CD4-positive, alpha-beta T cell treated with Interferon alpha-2 for 1 hour (primary cell): Measurements from ENCODE around the gene GLYR1.
"Not testable (repeated sequence)": the region's sequence is repeated elsewhere in the genome, so short reads cannot be mapped to it uniquely, and the experiment has no call there.

Source experiments
- DNase-seq, 2 donors: peaks; one replicate each; pipeline ENCODE4 v3.0.0-alpha.2; 2020 to 2022

Gene GLYR1

DNA sequence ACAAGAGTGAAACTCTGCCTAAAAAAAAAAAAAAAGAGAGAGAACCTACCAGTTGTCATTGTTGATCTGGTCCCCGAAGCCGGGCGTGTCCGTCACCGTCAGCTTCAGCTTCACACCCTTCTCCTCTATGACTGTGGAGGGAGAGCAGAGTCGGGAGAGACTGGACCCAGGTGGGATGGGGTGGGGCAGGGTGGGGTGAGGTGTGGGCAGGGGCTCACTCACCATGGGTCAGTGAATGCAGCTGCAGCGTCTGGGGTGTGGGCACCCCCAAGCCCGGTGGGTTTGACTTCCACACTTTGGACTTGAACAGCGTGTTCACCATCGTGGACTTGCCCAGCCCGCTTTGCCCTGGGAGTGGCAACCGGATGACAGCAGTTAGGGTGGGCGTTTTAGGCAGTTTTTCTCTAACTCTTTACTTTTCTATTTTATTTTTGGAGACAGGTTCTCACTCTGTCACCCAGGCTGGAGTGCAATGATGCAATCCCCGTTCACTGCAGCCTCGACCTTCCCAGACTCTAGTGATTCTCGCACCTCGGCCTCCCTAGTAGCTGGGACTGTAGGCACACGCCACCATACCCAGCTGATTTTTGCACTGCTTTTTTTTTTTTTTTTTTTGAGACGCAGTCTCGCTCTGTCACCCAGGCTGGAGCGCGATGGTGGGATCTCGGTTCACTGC, 61.2 kb downstream of the GLYR1 start:
- DNase-seq: no peak

DNA sequence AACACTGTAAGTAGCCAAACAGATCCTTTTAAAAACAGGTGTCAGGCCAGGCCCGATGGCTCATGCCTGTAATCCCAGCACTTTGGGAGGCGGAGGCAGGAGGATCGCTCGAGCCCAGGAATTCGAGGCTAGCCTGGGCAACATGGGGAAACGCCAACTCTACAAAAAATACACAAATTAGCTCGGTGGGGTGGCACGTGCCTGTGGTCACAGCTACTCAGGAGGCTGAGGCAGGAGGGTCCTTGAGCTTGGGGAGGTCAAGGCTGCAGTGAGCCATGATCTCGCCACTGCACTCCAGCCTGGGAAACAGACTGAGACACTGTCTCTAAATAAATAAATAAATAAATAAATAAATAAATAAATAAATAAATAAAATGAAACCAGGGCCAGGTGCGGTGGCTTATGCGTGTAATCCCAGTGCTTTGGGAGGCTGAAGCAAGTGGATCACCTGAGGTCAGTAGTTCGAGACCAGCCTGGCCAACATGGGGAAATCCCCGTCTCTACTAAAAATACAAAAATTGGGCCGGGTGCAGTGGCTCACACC, 62.6 kb downstream of the GLYR1 start:
- not testable (repeated sequence) for DNase-seq

DNA sequence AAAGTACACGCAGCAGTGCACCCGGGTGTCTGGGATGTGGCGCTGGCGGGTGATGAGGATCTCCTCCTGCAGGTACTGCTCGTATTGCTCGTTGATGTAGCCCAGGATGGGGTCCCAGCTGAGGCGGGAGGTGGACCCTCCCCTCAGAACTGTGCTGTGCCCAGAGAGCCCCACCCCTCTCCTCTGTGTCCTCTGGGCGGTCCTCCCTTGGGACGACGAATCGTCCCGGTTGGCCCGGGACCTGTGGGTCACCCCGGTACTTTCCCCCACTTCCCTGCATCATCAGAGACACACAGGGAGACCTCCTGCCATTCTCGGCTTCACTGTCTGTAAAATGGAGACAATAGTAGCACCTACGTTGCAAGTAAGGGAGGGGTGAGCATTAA, 63.1 kb downstream of the GLYR1 start:
- DNase-seq: no peak

DNA sequence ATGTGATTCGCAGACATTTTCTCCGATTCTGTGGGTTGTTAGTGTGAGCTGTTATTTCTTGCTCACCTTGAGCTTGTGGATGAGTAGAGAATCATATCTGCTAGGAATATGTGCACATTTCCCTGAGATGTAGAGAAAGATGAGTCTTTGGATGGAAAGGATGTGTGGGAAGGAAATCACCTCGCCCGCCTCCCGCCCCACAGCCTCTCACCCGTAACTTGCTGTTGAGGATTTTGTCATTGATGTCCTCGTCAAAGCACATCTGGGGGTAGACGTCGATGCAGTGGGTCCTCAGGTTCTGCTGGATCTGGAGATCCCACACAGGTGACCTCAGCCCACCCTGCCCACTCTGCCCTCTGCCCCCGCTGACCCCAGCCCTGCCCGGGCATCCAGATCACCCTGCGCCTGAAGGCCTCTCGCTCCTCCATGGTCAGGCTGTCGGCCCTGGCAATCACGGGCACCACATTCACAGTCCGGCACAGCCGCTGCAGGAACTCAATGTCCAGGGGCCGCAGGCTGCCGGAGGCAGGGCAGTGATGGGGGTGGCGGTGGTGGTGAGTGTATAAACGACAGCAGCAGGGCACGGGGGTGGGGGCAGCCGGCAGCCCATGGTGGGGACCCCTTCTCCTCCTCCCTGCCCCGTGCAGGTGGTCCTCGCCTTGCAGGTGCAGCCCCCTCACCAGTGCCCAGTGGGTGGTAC, 63.7 kb downstream of the GLYR1 start:
- DNase-seq: no peak

DNA sequence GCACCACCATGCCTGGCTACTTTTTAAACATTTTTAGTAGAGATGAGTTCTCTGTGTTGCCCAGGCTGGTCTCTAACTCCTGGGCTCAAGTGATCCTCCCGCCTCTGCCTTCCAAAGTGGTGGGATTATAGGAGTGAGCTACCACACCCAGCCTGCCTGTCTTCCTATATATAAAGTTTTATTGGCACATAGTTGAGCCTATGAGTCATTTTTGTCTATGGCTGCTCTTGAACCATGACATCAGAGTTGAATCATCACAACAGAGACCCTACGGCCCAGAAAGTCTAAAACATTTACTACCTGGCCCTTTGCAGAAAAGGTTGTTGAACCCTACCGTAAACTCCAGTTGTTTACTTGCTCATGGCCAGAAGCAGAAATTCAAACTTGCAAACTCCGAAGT, 66.9 kb downstream of the GLYR1 start:
- no peak for DNase-seq

DNA sequence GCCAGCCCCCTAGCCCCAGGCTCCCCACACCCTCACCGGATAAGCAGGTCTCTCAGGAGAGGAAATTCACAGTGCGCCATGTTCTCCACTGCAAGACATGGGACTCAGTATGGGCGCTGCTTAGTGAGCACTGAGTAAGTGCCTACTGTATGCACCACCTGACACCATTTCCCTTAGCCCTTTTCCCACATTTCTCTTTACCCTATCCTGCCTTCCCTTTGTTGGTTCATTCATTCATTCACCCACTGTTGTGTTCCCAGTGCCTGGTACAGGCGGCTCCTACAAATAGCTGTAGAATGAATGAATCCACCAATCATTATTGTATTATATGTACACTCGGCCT, 69.1 kb downstream of the GLYR1 start:
- no peak for DNase-seq

DNA sequence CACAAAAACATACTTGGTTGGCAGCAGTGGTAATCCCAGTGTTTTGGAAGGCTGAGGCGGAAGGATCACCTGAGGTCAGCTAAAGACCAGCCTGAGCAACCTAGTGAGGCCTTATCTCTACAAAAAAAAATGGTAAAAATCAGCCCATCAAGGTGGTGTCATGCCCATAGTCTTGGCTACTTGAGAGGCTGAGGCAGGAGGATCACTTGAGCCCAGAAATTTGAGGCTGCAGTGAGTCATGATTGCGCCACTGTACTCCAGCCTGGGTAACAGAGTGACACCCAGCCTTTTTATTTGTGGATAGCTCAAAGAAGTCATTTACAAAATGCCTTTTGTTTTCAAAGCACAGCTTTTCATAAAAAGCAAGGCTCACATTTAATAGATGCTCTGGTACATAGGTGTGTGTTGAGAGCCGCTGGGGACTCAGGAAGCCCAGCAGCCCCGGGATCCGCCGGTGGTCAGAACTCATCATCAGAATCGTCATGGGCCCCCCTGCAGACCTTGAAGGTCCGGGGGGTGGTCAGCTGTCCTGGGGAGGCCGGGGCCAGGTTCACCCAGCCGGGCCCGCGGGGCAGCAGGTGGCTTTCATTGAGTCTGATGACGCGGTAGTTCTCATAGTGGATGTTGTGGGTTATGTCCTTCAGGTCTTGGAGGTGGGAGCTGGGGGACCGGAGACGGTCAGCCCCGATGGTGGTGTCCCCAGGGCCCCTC, 69.6 kb downstream of the GLYR1 start:
- DNase-seq: no peak

DNA sequence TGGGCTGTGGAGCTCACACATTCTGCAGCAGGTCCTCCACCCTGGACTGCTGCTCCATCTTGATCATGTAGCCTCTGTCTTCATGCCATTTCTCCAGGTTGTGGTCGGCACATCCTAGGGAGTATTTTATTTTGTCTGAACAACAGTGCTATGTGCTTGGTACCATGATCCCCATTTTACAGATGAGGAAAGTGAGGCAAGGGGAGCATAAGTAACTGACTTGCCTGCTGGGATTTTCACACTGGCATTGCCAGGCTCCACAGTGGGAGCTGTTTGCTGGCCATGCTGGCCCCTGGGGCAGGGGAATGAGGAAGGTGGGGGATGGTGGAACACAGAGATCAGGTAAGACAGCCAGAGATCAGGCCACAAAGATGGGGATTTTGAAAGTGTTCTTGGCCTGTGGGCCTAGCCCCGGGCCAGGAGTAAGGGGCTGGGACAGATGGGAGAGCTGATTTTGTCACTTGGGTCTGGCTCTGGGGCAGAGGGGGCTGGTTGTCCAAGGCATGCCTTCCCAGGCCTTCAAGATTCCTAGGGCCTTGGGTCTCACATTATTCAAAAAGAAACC, 70.9 kb downstream of the GLYR1 start:
- DNase-seq: no peak

DNA sequence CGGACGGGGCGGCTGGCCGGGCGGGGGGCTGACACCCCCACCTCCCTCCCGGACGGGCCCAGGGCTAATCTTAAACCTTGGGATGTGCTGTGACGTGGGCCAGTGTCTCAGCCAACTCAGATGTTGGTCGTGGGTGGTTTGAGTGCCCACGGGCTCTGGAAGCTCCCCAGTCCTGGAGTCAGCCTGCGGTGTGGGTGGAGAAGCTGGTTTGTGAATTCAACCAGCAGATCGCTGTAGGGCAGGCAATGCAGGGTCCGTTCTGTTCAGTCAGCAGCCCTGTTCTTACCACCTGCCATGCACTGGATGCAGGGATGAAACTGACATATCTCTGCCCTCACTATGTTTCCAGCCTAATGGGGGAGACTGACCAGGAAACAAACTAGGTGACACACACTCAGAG, 72.1 kb downstream of the GLYR1 start:
- DNase-seq: no peak

DNA sequence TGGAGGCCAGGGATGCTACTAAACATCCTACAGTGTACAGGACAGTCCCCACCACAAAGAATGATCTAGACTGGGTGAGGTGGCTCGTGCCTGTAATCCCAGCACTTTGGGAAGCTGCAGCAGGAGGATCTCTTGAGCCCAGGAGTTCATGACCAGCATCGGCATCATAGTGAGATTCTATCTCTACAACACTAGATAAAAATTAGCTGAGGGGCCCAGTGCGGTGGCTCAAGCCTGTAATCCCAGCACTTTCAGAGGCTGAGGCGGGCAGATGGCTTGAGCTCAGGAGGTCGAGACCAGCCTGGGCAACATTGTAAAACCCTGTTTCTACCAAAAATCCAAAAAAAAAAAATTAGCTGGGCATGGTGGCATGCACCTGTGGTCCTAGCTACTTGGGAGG, 74.7 kb downstream of the GLYR1 start:
- no peak for DNase-seq

DNA sequence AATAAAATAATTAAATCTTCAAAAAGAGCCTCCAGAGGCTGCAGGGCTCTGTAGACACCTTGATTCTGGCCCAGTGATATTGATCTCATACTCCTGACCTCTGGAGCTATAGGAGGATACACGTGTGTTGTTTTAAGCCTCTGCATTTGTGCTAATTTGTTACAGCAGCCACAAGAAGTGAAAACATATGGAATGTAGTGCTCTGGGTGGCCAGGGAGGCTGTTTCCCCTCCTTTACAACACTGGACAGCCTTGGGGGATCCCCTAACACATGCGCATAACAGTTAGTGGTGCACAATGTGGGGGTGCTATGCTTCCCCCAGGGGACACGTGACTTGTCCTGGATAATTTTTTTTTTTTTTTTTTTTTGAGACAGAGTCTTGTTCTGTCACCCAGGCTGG, 75.4 kb downstream of the GLYR1 start:
- no peak for DNase-seq

DNA sequence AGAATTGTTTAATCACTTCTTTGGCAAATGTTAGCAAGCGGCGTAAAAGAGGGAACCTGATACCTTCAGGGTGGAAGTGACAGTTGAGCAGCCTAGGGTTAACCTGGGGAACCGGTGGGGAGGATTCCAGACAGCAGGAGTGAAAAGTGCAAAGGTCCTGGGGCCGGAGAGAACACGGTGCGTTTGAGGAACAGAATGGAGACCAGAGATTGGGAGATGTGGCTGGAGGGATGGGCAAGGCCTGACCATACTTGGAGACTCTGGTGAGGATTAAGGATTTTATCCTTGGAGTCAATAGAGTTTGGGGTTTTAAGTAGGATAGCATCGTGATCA, 77.8 kb downstream of the GLYR1 start:
- DNase-seq: no peak

DNA sequence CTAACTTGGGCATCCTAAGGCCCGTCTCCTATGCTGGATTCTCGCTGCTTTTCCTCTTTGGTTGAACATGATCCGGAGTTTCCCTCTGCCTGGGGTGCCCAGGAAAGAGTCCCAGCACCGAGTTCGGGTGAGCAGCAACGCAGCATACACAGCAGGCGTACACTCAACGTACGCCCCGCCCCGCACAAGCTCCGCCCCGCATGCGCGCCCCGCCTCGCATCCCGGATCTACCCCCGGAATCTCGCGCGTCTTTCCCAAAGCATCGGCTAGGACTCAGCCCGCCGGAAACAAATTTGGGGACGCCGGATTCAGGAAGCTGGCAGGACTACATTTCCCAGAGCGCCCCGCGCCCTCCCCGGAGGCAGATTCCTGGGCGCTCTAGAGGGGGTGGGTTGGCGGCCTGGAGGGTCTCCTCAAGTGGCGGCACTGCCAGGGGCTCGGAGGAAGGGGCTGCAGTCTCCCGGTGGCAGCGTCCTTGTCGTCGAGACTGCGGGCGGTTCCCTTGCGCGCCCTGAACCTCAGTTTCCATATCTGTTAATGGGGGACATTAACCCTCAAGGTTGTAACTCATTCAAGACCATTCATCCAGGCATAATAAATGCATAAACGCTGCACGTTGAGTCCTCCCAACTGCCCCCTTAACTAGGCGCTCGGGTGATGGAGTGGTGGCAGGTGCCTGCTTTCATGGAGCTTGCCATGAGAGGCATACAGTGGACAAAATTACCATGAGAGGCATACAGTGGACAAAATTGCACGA, 78.4 kb downstream of the GLYR1 start:
- DNase-seq: peak; percentile 86 to 90

DNA sequence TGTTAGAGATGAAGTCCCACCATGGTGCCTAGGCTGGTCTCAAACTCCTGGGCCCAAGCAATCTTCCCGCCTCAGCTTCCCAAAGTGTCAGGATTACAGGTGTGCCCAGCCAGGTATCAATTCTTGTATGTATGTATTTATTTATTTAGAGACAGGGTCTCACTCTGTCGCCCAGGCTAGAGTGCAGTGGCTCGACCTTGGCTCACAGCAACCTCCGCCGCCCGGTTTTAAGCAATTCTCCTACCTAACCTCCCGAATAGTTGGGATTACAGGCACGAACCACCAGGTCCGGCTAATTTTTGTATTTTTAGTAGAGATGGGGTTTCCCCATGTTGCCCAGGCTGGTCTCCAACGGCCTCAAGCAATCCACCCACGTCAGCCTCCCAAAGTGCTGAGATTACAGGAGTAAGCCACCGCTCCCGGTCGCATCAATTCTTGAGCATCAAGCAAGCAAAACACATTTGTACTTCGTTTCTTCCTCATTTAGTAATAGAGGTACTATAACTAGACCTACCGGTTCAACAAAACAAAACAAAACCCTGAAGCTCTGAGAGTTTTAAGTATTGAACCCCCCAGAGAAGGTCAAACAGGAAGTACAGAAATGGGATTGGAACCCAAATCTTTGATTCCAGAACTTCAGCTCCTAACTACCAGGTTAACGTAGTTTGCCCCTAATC, 79.1 kb downstream of the GLYR1 start:
- DNase-seq: no peak

DNA sequence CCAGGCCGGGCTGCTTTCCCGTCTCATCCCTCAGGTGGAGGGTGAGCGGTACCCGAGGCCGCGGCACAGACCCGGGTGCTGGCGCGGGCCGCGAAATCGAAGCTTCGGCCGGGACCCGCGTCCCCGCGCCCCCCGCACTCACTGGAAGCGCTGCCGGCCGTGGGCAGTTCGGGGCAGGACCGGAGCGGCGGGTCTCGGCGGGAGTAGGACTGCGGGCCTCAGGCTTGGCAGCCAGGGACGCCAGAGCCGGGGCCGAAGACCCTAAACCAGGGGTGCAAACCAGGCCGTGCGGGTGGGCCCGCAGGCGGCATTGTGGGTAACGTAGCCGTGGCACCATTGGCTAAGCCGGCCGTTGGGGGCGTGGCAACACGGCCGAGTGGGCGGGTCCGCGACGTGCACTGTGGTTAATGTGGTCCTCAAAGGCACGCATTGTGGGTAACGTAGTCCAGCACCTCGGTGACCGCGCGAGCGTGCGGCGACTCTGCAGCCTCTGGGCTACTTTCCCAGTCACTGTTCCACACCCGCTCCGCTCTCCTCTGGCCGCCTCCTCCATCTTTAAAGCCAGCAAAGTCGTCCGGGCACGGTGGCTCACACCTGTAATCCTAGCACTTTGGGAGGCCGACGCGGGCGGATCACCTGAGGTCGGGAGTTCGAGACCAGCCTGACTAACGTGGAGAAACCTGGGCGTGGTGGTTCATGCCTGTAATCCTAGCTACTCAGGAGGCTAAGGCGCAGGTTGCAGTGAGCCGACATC, 80.0 kb downstream of the GLYR1 start, which contains the start of gene ZNF500:
Gene ZNF500, minus strand, starts transcription at position 288 of the 754 bp plus-strand sequence. CDS start 1,184 bp downstream, outside the sequence.
- peak; percentile 94 to 97 for DNase-seq

DNA sequence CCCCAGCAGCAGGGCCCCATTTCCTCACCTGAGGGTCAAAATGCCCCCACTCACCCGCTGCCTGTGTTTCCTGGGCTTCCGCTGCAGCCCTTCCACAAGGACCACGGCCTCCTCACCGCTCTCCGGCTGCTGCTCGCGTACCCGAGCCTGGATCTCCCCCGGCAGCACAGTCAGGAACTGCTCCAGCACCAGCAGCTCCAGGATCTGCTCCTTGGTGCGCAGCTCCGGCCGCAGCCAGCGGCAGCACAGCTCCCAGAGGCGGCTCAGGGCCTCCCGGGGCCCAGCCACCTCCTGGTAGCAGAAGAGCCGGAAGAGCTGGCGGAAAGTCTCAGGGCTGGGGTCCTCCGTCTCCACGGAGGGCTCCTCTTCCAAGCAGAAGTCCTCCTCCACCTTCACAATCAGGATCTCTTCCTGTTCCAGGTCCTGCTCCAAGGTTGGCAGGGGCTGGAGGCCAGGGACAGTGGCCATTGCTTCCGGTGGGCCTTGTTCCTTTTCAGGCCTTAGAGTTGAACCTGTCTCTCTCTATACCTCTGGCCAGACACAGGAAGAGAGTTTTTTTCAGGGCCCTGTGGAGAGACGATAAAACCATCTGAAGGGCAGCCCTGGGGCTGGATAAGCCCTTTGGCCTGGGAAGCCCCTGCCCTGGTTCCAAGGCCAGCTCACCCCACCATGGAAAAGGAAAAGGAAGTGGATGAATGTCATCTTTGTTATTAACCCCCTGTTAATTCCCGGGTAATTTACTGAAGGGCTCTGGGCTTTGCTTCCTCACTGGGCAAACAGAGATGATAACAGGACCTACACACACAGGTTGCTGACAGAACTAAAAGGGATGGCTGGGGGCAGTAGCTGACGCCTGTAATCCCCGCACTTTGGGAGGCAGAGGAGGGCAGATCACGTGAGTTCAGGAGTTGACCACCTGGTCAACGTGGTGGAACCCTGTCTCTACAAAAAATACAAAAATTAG, 81.3 kb downstream of the GLYR1 start:
- no peak for DNase-seq

DNA sequence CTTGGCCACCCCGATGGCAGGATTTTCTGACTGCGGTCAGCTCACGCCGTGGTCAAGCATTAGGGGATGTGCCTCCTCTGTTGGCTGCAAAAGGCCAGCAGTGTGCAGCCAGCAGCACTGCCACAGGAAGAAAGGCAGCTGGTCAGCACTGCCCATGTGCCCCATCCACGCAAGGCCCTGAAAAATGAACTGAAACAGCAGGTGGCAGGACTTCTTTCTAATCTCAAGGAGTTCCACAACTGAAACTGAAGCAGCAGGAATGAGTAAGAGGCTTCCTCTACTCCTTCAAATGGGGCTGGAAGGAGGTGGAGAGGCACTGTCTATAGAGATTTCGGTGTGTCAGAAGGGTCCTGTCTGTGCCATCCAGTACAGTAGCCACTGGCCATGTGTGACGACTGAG, 83.3 kb downstream of the GLYR1 start:
- DNase-seq: no peak

DNA sequence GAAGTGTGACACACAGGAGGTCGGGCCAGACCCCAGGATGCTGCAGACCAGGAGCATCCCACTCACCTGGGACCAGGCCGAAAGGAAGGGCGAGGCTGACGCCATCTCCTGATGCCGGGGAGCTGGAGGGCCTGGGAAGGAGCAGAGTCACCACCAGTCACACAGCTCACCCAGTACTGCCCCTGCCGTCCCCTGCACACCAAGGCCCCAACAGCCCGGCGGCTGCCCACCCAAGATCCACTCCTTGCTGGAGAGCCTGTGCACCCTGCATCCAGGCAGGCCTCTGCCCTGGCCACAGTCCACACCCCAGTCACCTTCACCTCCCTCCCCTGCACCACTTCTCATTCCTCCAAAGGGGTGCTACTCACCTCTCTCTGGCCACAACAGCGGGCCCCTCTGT, 84.9 kb downstream of the GLYR1 start:
- no peak for DNase-seq

DNA sequence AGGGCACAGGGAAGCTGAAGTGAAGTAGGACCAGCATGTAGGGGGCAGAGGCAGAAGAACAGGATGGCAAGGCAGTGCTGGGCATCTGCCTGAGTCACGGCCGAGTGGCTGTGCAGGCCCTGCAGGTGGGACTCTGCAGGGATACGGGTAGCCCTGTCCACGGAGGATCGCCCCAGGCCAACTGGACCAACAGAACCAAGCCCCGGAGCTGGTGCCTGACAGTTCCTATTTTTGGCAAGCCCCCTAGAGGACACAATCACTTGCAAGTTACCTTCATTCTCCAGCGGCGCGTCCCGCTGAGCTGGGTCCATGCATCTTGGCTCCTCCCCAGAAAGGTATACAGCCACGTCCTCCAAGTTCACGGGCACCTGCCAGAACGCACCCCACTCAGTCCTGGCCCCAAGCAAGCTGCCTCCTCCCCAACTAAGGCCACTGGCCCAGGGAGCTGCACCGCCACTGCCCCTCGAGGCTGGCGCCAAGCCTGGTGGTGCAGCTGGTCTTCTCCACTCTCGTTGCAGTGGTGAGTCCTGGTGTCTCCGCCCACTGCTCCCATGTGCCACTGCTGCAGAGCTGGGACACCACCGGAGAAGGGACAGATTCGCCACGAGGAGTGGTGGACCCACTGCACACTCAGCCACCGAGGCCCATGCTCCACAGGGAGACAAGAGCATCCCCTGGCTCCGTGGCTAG, 86.7 kb downstream of the GLYR1 start:
- no peak for DNase-seq

DNA sequence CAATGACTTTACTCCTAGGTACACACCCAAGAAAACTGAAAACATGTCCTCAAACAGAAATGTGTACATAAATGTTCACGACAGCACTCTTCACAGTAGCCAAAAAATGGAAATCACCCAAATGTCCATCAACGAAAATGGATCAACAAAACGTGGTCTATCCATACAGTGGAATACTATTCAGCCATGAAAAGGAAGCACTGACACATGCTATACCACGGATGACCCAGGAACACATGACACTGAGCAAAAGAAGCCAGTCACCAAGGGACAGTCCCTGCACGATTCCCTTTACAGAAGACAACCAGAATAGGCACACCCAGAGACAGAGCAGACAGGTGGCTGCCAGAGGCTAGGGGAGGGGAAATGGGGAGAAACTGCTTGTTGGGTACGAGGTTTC, 91.4 kb downstream of the GLYR1 start:
- no peak for DNase-seq
